Fibroblast of villous mesenchyme (primary cell): Measurements from ENCODE around the gene THTPA. TPM values are rescaled to one million over a fixed set of nuclear protein-coding genes. Genes with fewer than 3 reads are reported as not detected.
"Not testable (repeated sequence)": the region's sequence is repeated elsewhere in the genome, so short reads cannot be mapped to it uniquely, and the experiment has no call there.

Experiments used
- DNase-seq: peaks from one replicate; pipeline ENCODE4 v3.0.0-alpha.2; 2010; ENCODE audit warnings: low read depth
- H3K4me3 ChIP-seq: 2 replicates; pipeline ENCODE4 v1.5.1; 2011; ENCODE audit warnings: low read depth, mild to moderate bottlenecking, low read length
- CTCF ChIP-seq: IDR thresholded peaks from 2 replicates; pipeline ENCODE4 v1.5.1; 2012; ENCODE audit warnings: low read depth, mild to moderate bottlenecking, low read length; ENCODE audit not compliant: insufficient read depth
- total RNA-seq: library from RNA; depleted of rRNA; stranded (reverse); fragments of >200 nt; gene quantifications from 2 replicates; pipeline ENCODE4 v1.2.3, GENCODE V29; 2012

The THTPA gene
- total RNA-seq, 1 donor = 15.5 TPM

DNA sequence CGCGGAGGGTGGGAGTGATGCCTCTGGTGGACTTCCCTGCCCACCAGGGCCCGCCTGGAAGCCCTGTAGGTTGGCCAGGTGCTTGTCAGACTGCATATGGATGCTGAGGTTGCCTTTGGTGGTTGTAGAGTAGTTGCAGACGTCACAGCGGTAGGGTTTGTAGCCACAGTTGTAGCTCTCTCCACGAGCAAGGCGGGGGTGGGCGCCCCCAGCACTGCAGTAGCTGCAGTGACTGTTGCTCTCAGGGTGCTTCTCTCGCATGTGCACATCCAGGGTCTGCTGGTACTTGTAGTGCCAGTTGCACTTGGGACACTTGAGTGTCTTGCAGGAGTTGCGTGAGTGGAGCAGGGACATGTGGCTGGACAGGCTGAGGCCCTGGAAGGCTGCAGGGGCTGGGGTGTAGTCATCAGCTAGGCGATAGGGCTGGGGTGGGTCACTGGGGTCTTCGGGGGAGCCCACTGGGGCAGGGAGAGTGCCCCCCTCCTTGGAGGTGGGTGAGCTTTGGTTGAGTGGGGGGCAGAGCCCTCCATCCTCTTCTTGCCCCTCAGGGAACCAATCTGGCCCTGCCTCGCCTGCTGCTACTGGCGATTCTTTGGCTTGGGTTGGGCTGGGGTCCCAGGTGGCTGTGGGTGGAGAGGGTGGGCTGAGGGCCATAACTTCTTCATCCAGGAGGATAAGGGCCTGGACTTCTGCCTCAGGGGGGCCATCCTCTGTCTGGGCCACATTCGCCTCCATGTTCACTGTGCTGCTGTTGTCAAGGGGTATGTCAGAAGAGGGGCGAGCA, 22.2 kb upstream of the THTPA start:
- TF ChIP-seq CTCF = no peak
- no peak for DNase-seq
- no peak overlapping the region for H3K4me3 ChIP-seq

GRCh38 chr14:23535943-23536342, 20.1 kb upstream of the THTPA start:
- no peak overlapping the region for H3K4me3 ChIP-seq
- no peak for TF ChIP-seq CTCF
- DNase-seq = no peak

- DNase-seq = no peak
- TF ChIP-seq CTCF = no peak
- no peak overlapping the region for H3K4me3 ChIP-seq
Measured at GRCh38 chr14:23536494-23536893, 19.6 kb upstream of the THTPA start.

DNA sequence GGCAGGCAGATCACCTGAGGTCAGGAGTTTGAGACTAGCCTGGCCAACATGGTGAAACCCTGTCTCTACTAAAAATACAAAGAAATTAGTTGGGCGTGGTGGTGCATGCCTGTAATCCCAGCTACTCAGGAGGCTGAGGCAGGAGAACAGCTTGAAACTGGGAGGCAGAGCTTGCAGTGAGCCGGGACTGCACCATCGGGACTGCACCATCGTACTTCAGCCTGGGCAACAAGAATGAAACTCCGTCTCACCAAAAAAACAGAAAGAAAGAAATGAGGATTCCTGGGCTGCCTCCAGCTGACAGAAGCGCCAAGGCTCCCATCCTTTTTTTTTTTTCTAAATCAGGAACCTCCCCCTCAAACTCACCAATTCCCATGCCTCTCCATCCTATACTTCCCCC, 19.2 kb upstream of the THTPA start:
- not testable (repeated sequence) for DNase-seq, H3K4me3 ChIP-seq

GRCh38 chr14:23537351-23538049, 18.6 kb upstream of the THTPA start:
- no peak overlapping the region for H3K4me3 ChIP-seq
- no peak for DNase-seq
- TF ChIP-seq CTCF = no peak

- no peak for TF ChIP-seq CTCF
- DNase-seq = no peak
- H3K4me3 ChIP-seq = no peak overlapping the region
Measured at GRCh38 chr14:23538050-23538718, 17.9 kb upstream of the THTPA start.

GRCh38 chr14:23538785-23539184, 17.3 kb upstream of the THTPA start:
- TF ChIP-seq CTCF = no peak
- H3K4me3 ChIP-seq = no peak overlapping the region
- no peak for DNase-seq
